ENCODE measurements around the gene ELOVL1. TPM values are rescaled to one million over a fixed set of nuclear protein-coding genes. Genes with fewer than 3 reads are reported as not detected.
"Not testable (repeated sequence)": the region's sequence is repeated elsewhere in the genome, so short reads cannot be mapped to it uniquely, and the experiment has no call there.

The ELOVL1 gene
- total RNA-seq, 2 donors from 2014 or later, result 165 to 176 TPM

DNA sequence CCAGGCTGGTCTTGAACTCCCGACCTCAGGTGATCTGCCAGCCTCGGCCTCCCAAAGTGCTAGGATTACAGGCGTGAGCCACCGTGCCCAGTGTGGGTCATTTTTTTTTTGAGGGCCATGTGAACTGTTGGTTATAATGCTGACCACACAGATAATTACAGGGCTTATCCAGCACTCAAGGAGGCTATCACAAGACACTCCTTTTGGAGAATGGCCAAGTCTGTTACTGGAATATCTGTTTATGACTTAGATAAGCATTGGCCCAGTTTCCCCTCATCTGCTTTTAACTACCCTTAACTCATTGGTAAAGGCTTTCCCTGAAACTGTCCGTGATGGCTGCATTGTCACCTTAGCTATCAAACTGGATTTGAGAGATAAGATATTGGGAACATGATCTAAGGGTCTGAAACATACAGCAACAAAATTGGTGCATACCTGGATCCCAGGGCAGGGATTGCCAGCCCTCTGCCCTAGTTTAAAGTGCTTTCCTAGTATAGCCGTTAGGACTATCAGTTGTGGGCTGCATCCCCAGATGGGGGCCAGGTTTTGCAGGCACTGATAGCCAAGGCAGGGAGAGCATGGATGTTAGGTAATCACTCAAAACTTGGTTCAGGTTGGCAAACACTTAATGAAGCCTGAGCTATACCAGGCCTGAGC lies 37.5 kb upstream of the ELOVL1 start:
- peak; percentile 46 for DNase-seq
- TF ChIP-seq, protein P1, sequence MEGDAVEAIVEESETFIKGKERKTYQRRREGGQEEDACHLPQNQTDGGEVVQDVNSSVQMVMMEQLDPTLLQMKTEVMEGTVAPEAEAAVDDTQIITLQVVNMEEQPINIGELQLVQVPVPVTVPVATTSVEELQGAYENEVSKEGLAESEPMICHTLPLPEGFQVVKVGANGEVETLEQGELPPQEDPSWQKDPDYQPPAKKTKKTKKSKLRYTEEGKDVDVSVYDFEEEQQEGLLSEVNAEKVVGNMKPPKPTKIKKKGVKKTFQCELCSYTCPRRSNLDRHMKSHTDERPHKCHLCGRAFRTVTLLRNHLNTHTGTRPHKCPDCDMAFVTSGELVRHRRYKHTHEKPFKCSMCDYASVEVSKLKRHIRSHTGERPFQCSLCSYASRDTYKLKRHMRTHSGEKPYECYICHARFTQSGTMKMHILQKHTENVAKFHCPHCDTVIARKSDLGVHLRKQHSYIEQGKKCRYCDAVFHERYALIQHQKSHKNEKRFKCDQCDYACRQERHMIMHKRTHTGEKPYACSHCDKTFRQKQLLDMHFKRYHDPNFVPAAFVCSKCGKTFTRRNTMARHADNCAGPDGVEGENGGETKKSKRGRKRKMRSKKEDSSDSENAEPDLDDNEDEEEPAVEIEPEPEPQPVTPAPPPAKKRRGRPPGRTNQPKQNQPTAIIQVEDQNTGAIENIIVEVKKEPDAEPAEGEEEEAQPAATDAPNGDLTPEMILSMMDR (IDR thresholded peaks at IDR 0.05), result no peak
- Histone ChIP-seq H3K27ac (peak overlapping the region; percentile 53), H3K27me3 (no peaks in the 10 kb centered on the region), H3K4me3 (no peak overlapping the region), H3K4me1 (peaks cover 11% of the 10 kb centered on the region), H3K36me3 (peaks cover 9% of the 10 kb centered on the region), H3K9ac (ENCODE audit: low read depth in 2 of 2, low read length in 2 of 2) (no peak overlapping the region), H3K9me3 (no peaks in the 10 kb centered on the region)
- intact Hi-C loops (cut with DNase I), result no loop called here

DNA sequence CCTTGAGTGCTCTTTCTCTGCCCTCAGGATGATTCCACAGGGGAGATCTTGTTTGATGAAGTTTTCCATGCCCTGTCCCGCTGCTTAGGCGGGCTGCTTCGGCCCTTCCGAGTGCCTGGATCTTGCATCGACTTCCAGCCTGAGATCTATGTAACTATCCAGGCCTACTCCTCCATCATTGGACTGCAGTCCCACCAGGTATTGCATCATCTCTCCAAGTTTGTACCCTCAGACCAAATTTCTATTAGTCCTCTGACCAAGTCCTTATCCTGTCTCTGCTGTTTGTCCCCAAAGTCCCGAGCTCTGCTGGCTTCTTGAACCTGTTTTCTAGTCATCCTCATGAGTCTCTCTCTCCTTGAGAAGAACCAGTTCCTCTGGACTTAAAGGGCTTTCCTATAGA lies 36.5 kb upstream of the ELOVL1 start:
- Histone ChIP-seq H3K4me1 (peaks cover 11% of the 10 kb centered on the region), H3K4me3 (no peak overlapping the region), H3K27ac (no peak overlapping the region), H3K27me3 (no peaks in the 10 kb centered on the region), H3K9me3 (no peaks in the 10 kb centered on the region), H3K9ac (ENCODE audit: low read depth in 2 of 2, low read length in 2 of 2) (no peak overlapping the region), H3K36me3 (peaks cover 9% of the 10 kb centered on the region)
- intact Hi-C loops (cut with DNase I), result no loop called here
- TF ChIP-seq, protein P1 (IDR thresholded peaks at IDR 0.05), result no peak
- no peak for DNase-seq

DNA sequence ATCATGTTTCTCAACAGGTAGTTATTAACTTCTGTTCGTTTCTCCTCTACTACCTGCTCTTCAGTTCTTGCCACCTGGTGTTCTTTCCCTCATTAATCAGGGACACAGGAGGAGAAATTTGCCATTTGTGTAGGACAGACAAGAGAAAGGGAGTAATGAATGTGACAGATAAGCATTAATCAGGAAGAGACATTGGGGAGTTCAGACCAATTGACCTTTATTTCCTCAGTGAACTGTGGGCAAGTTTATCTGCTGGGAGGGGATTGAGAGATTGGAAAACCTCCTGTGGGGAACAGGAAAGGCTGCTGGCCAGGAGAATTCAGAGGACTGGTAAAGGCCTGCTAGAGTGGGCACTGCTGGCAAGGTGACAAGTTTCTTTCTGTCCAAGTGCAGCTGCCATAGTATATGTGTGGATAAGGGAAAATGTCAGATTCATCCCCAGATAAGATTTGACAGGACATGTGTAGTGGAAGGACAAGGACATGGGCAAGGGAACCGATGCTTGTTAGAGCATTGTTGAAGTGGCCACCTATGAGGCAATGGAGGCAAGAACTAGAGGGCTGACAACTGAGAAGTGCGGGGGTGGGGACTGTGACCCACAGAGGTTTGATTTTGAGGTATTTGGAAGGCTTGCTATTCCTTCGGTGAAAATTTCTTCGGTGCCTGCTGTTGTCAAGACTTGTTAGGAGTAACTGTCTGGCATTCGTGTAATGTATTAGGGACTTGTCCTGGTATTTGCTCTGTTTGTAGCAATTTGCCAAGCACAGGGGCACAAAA lies 34.5 kb upstream of the ELOVL1 start:
- Histone ChIP-seq H3K9me3 (no peaks in the 10 kb centered on the region), H3K4me3 (no peak overlapping the region), H3K36me3 (peaks cover 9% of the 10 kb centered on the region), H3K27ac (no peak overlapping the region), H3K9ac (ENCODE audit: low read depth in 2 of 2, low read length in 2 of 2) (no peak overlapping the region), H3K4me1 (peaks cover 11% of the 10 kb centered on the region), H3K27me3 (no peaks in the 10 kb centered on the region)
- DNase-seq, result no peak
- TF ChIP-seq, protein P1 (IDR thresholded peaks at IDR 0.05), result no peak
- intact Hi-C loops (cut with DNase I), result no loop called here

DNA sequence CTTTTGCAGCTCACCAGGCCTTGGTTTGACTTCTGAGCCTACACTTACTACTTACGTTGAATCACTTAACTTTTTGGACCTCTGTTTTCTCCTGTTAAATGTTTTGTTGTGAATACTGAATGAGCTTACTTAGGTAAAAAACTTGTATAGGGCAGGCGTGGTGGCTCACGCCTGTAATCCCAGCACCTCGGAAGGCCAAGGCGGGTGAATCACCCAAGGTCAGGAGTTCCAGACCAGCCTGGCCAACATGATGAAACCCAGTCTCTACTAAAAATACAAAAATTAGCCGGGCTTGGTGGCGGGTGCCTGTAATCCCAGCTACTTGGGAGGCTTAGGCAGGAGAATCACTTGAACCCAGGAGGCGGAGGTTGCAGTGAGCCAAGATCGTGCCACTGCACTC lies 32.6 kb upstream of the ELOVL1 start:
- H3K36me3 ChIP-seq; H3K27me3 ChIP-seq; DNase-seq; H3K9ac ChIP-seq (ENCODE audit: low read depth in 2 of 2, low read length in 2 of 2); intact Hi-C loops (cut with DNase I); H3K9me3 ChIP-seq; H3K27ac ChIP-seq; H3K4me3 ChIP-seq; H3K4me1 ChIP-seq: not testable (repeated sequence)

DNA sequence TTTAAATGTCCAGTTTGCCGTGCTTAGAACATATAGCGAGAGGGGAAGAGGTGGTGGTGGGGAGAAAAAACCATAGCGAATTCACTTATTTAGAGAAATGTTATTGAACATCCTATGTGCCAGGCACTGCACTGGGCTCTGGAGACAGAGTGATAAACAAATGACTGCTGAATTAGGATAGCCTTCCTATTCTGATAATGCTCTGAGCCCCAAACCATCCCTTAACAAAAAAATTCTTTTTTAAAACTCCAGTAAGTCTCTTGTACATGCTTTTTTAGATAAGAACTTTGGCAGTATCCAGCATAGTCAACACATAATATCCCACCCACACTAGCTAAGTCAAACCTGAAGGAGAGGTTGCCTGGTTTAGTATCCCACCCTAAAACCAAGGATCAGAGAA lies 30.4 kb upstream of the ELOVL1 start:
- Histone ChIP-seq H3K9ac (ENCODE audit: low read depth in 2 of 2, low read length in 2 of 2) (no peak overlapping the region), H3K9me3 (no peaks in the 10 kb centered on the region), H3K36me3 (no peaks in the 10 kb centered on the region), H3K27ac (no peak overlapping the region), H3K4me3 (no peak overlapping the region), H3K27me3 (no peaks in the 10 kb centered on the region), H3K4me1 (no peaks in the 10 kb centered on the region)
- no peak for DNase-seq
- intact Hi-C loops (cut with DNase I), result no loop called here
- TF ChIP-seq, protein P1 (IDR thresholded peaks at IDR 0.05), result no peak

DNA sequence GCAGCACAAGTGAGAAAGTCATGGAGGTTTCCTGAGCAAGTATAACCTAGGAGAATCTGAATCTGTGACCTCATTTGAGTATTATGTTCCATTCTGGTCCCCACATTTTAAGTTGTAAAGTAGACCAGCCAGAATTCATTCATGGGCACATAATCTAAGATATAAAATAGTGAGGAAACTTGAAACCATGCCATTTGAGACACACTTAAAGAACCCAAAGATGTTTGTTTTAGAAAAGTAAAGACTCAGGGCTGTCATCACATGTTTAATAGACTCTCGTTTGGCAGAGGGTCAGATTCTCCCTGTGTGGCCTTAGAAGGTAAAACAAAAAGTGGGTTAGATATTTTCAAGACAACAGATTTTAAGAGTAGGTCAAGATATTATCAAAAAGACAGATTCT lies 28.2 kb upstream of the ELOVL1 start:
- H3K4me3 ChIP-seq, result no peak overlapping the region
- TF ChIP-seq, protein P1 (IDR thresholded peaks at IDR 0.05), result no peak
- no peaks in the 10 kb centered on the region for H3K27me3 ChIP-seq

More for the DNA sequence above, 28.2 kb upstream of the ELOVL1 start:
- H3K4me1 ChIP-seq, result no peaks in the 10 kb centered on the region
- intact Hi-C loops (cut with DNase I), result no loop called here
- no peaks in the 10 kb centered on the region for H3K36me3 ChIP-seq
- no peak for DNase-seq
- H3K9ac ChIP-seq (ENCODE audit: low read depth in 2 of 2, low read length in 2 of 2), result no peak overlapping the region
- H3K9me3 ChIP-seq, result no peaks in the 10 kb centered on the region
- no peak overlapping the region for H3K27ac ChIP-seq
